Erythroblast (primary cell): ENCODE measurements around the gene ATP6V0E1.

Experiments
- GATA1 ChIP-seq: IDR thresholded peaks from 2 replicates; pipeline ENCODE4 v1.6.1; 2011; ENCODE audit warnings: low read depth, mild to moderate bottlenecking, control low read depth, low read length, moderate library complexity
- POLR2A ChIP-seq: IDR thresholded peaks from 2 replicates; pipeline ENCODE4 v1.6.1; 2011; ENCODE audit warnings: mild to moderate bottlenecking, low read length

DNA sequence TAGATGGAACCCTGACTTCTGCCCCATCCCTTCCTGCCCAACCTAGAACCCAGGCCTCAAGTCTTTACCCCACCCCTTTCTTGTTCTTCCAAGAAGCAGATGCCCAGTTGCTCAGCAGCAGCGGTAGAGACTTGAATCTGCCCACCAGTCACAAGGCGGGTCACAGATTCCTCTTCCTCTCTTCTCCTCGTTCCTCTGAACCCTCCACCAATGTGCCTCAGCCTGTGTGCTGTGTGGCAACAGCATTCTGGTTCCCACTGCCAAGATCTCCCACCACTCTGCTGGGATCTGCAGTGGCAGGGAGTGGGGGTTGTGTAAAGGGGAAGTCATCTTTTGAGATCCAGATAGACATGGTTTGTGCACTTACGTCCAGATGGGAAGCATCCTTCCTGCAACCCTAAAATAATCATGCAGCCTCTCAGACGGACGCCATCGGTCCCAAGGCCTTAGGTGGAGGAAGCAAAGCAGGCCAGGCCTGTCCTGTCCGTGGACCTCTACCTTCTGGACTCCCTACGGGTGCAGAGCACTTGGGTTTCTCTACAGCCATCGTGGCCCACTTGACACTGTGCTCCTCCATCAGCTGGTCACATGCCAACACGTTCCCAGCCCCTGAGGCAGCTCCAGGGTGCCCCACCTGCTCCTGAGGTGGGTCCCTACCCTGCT is 32.1 kb upstream of the ATP6V0E1 start:
- TF ChIP-seq POLR2A (no peak), GATA1 (no peak)
